CD14-positive monocyte (primary cell): ENCODE results near the gene XIRP1. TPM values are rescaled to one million over a fixed set of nuclear protein-coding genes. Genes with fewer than 3 reads are reported as not detected.

ENCODE experiments used
- DNase-seq, 3 donors: peaks; one replicate each; pipeline ENCODE4 v3.0.0-alpha.2; 2011 to 2022
- H2AFZ ChIP-seq: 2 replicates; pipeline ENCODE4 v1.6.0; 2012; ENCODE audit warnings: mild to moderate bottlenecking, low read depth, low read length, inconsistent platforms; ENCODE audit not compliant: insufficient read depth, poor library complexity, severe bottlenecking
- H3K27ac ChIP-seq, 2 donors: 1 replicate in 1 of 2; 2 replicates in 1 of 2; pipeline ENCODE4 v1.5.1; 2012 to 2013; ENCODE audit warnings: low read length in 2 of 2, control low read depth in 1 of 2, inconsistent platforms in 1 of 2, low read depth in 1 of 2, mild to moderate bottlenecking in 1 of 2
- H3K27me3 ChIP-seq, 2 donors: one replicate each; pipeline versions ENCODE4 v1.6.0 to v1.6.1; 2011 to 2013; ENCODE audit warnings: low read length in 2 of 2; ENCODE audit not compliant: control insufficient read depth in 2 of 2, insufficient read depth in 2 of 2
- H3K36me3 ChIP-seq, 2 donors: replicated peaks in 1 of 2; 1 replicate in 1 of 2; 2 replicates in 1 of 2; pipeline versions ENCODE4 v1.5.1 to v1.6.1; 2012 to 2013; ENCODE audit warnings: low read length in 2 of 2, control low read depth in 1 of 2, inconsistent platforms in 1 of 2, mild to moderate bottlenecking in 1 of 2; ENCODE audit not compliant: insufficient read depth in 2 of 2, control insufficient read depth in 1 of 2
- H3K4me1 ChIP-seq, 2 donors: 1 replicate in 1 of 2; 2 replicates in 1 of 2; pipeline versions ENCODE4 v1.5.1 to v1.6.1; 2012 to 2013; ENCODE audit warnings: low read length in 2 of 2, control low read depth in 1 of 2, inconsistent platforms in 1 of 2, mild to moderate bottlenecking in 1 of 2, moderate library complexity in 1 of 2; ENCODE audit not compliant: insufficient read depth in 2 of 2, control insufficient read depth in 1 of 2
- H3K4me2 ChIP-seq: replicated peaks from 2 replicates; pipeline ENCODE3; 2012; ENCODE audit warnings: low read length, moderate library complexity, mild to moderate bottlenecking; ENCODE audit not compliant: poor library complexity, severe bottlenecking; ENCODE audit errors: extremely low read depth
- H3K4me3 ChIP-seq, 3 experiments: fragments of 200-600 bp in 1 of 3; sonication (generic) in 1 of 3; replicated peaks in 1 of 3; 1 replicate in 2 of 3; 2 replicates in 1 of 3; pipeline ENCODE4 v1.5.1; 2011 to 2013; ENCODE audit warnings: low read length in 3 of 3, mild to moderate bottlenecking in 3 of 3, control low read depth in 2 of 3, low read depth in 2 of 3, inconsistent platforms in 1 of 3, moderate library complexity in 1 of 3
- H3K79me2 ChIP-seq: 2 replicates; pipeline ENCODE4 v1.6.0; 2012; ENCODE audit warnings: mild to moderate bottlenecking, control low read depth, inconsistent platforms, low read length, moderate library complexity; ENCODE audit not compliant: insufficient read depth
- H3K9ac ChIP-seq: 2 replicates; pipeline ENCODE4 v1.6.0; 2017; ENCODE audit warnings: low read length, mild to moderate bottlenecking; ENCODE audit not compliant: insufficient read depth, poor library complexity, severe bottlenecking
- H3K9me3 ChIP-seq, 2 donors: replicated peaks in 1 of 2; 1 replicate in 1 of 2; 2 replicates in 1 of 2; pipeline versions ENCODE4 v1.5.1 to v1.6.1; 2012 to 2013; ENCODE audit warnings: low read length in 2 of 2, control low read depth in 1 of 2; ENCODE audit not compliant: control insufficient read depth in 1 of 2, insufficient read depth in 1 of 2
- H4K20me1 ChIP-seq: 2 replicates; pipeline ENCODE4 v1.6.0; 2012; ENCODE audit warnings: mild to moderate bottlenecking, low read length, control low read depth, moderate library complexity; ENCODE audit not compliant: insufficient read depth
- H3K27ac Mint-ChIP-seq, 7 donors: one replicate each; pipeline ENCODE4 v1.8.0; 2020; ENCODE audit warnings: mild to moderate bottlenecking in 7 of 7, mixed read lengths in 7 of 7, moderate library complexity in 6 of 7, inconsistent platforms in 2 of 7
- H3K27me3 Mint-ChIP-seq, 3 donors: one replicate each; pipeline ENCODE4 v1.8.0; 2021 to 2022; ENCODE audit warnings: low read depth in 3 of 3, mild to moderate bottlenecking in 3 of 3, mixed read lengths in 3 of 3, moderate library complexity in 3 of 3, inconsistent platforms in 1 of 3
- H3K36me3 Mint-ChIP-seq, 2 donors: one replicate each; pipeline ENCODE4 v1.8.0; 2020; ENCODE audit warnings: mixed read lengths in 2 of 2, inconsistent platforms in 1 of 2, mild to moderate bottlenecking in 1 of 2
- H3K4me1 Mint-ChIP-seq: one replicate; pipeline ENCODE4 v1.8.0; 2020; ENCODE audit warnings: mild to moderate bottlenecking, mixed read lengths
- H3K4me3 Mint-ChIP-seq, 2 donors: one replicate each; pipeline ENCODE4 v1.8.0; 2020; ENCODE audit warnings: mild to moderate bottlenecking in 2 of 2, mixed read lengths in 2 of 2, moderate library complexity in 1 of 2
- H3K9me3 Mint-ChIP-seq, 7 donors: one replicate each; pipeline ENCODE4 v1.8.0; 2020 to 2022; ENCODE audit warnings: mixed read lengths in 7 of 7, mild to moderate bottlenecking in 6 of 7, moderate library complexity in 6 of 7, inconsistent platforms in 2 of 7
- WGBS: methylation state at CpG from one replicate; pipeline ENCODE4 v1.1.5; 2013; ENCODE audit warnings: missing lambda C conversion rate; ENCODE audit not compliant: insufficient coverage; 5-methylcytosine and 5-hydroxymethylcytosine counted together
- intact Hi-C, 2 donors: fragments of 100-400 bp; cut with micrococcal nuclease; formaldehyde crosslinking; loops; one replicate each; pipeline versions ENCODE4 v1.15.0 to v1.15.1; 2023
- polyA plus RNA-seq, 3 donors: library from polyadenylated mRNA; depleted of rRNA in 1 of 3; unstranded in 2 of 3; stranded (reverse) in 1 of 3; fragments of 300-500 nt in 2 of 3; fragments of >200 nt in 1 of 3; fragmentation: Illumina TruSeq in 2 of 3; gene quantifications; 1 replicate in 2 of 3; 2 replicates in 1 of 3; pipeline ENCODE4 v1.2.3, GENCODE V29; 2012 to 2021
- TF ChIP-seq, protein P1 (sequence below): fragments of 200-600 bp; IDR thresholded peaks from one replicate; pipeline ENCODE4 v1.8.0; 2022; ENCODE audit warnings: antibody characterized with exemption, mild to moderate bottlenecking

XIRP1 gene
- polyA plus RNA-seq, 3 donors: not detected

DNA sequence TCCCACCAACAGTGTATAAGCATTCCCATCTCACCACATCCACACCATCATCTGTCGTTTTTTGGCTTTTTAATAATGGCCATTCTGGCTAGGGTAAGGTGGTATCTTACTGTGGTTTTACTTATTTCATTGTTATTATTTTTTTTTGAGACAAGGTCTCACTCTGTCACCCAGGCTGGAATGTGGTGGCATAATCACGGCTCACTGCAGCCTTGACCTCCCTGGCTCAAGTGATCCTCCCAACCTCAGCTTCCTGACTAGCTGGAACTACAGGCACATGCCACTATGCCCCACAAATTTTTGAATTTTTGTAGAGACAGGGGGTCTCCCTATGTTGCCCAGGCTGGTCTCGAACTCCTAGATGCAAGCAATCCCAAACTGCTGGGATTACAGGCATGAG is 28.0 kb downstream of the XIRP1 start:
- no peak for DNase-seq
- Histone ChIP-seq H3K36me3 (no peaks in the 10 kb centered on the region), H3K4me1 (peaks cover 29 to 38% of the 10 kb centered on the region in 2 donors), H2AFZ (no peak overlapping the region), H3K79me2 (no peaks in the 10 kb centered on the region), H3K9ac (no peak overlapping the region), H3K9me3 (no peaks in the 10 kb centered on the region), H3K27me3 (no peaks in the 10 kb centered on the region), H3K4me2 (no peak overlapping the region), H3K27ac (no peak overlapping the region), H3K4me3 (no peak overlapping the region), H4K20me1 (no peaks in the 10 kb centered on the region)
- no peak overlapping the region for H3K4me3 Mint-ChIP-seq
- peaks cover 0 to 1% (median 0%) of the 10 kb centered on the region in 7 donors for H3K9me3 Mint-ChIP-seq
- no peaks in the 10 kb centered on the region for H3K36me3 Mint-ChIP-seq
- no peaks in the 10 kb centered on the region for H3K27me3 Mint-ChIP-seq
- H3K4me1 Mint-ChIP-seq: peaks cover 39% of the 10 kb centered on the region
- H3K27ac Mint-ChIP-seq: no peak overlapping the region
- TF ChIP-seq, protein P1, sequence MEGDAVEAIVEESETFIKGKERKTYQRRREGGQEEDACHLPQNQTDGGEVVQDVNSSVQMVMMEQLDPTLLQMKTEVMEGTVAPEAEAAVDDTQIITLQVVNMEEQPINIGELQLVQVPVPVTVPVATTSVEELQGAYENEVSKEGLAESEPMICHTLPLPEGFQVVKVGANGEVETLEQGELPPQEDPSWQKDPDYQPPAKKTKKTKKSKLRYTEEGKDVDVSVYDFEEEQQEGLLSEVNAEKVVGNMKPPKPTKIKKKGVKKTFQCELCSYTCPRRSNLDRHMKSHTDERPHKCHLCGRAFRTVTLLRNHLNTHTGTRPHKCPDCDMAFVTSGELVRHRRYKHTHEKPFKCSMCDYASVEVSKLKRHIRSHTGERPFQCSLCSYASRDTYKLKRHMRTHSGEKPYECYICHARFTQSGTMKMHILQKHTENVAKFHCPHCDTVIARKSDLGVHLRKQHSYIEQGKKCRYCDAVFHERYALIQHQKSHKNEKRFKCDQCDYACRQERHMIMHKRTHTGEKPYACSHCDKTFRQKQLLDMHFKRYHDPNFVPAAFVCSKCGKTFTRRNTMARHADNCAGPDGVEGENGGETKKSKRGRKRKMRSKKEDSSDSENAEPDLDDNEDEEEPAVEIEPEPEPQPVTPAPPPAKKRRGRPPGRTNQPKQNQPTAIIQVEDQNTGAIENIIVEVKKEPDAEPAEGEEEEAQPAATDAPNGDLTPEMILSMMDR: no peak
- 80% methylated on average over 1 of the region's 3 CpGs for WGBS
- intact Hi-C loops: no loop called here

DNA sequence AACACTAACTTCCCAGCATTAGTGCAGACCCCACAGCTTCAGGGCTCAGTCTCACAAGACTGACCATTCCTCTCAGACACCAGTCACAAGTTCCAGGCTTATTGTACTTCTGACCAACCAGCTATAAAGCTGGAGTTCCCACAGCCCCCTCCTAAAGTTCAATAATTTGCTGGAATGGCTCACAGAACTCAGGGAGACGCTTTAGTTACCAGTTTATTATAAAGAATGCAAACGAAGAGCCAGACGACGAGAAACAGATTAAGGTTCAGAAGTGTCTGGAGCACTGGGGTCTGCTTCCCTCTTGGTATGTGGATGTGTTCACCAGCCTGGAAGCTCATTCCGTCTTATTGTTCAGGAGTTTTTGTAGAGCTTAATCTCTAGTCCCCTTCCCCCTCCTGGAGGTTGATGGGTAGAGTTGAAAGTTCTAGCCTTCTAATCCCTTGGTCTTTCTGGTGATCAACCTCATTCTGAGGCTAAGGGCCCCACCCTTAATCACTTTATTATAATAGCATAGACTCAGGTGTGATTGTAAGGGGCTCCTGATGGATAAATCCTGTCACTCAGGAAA is 34.2 kb downstream of the XIRP1 start:
- intact Hi-C loops: no loop called here
- H3K27me3 Mint-ChIP-seq: peaks cover 0 to 10% (median 2%) of the 10 kb centered on the region in 3 donors
- H3K27ac Mint-ChIP-seq: no peak overlapping the region

More for the DNA sequence above, 34.2 kb downstream of the XIRP1 start:
- no peak for DNase-seq
- H2AFZ ChIP-seq: no peak overlapping the region
- peaks cover under 1% of the 10 kb centered on the region for H4K20me1 ChIP-seq
- H3K79me2 ChIP-seq: no peaks in the 10 kb centered on the region
- Mint-ChIP-seq H3K36me3 (no peaks in the 10 kb centered on the region), H3K4me3 (no peak overlapping the region), H3K9me3 (peaks cover 0 to 2% (median 0%) of the 10 kb centered on the region in 7 donors), H3K4me1 (peaks cover 14% of the 10 kb centered on the region)
- H3K27ac ChIP-seq: no peak overlapping the region
- TF ChIP-seq, protein P1: no peak
- H3K9ac ChIP-seq: no peak overlapping the region
- H3K9me3 ChIP-seq: no peaks in the 10 kb centered on the region
- H3K27me3 ChIP-seq: no peaks in the 10 kb centered on the region
- H3K4me3 ChIP-seq: no peak overlapping the region
- no peak overlapping the region for H3K4me2 ChIP-seq
- 94% methylated on average over 4 of the region's 5 CpGs for WGBS
- H3K4me1 ChIP-seq: peaks cover 4 to 6% of the 10 kb centered on the region in 2 donors
- no peaks in the 10 kb centered on the region for H3K36me3 ChIP-seq
